ENCODE measurements around the gene SMIM11. TPM values are rescaled to one million over a fixed set of nuclear protein-coding genes. Genes with fewer than 3 reads are reported as not detected.
"Not testable (repeated sequence)": the region's sequence is repeated elsewhere in the genome, so short reads cannot be mapped to it uniquely, and the experiment has no call there.

SMIM11 gene
- total RNA-seq, 1 donor from 2014 or later: 19.7 TPM

DNA sequence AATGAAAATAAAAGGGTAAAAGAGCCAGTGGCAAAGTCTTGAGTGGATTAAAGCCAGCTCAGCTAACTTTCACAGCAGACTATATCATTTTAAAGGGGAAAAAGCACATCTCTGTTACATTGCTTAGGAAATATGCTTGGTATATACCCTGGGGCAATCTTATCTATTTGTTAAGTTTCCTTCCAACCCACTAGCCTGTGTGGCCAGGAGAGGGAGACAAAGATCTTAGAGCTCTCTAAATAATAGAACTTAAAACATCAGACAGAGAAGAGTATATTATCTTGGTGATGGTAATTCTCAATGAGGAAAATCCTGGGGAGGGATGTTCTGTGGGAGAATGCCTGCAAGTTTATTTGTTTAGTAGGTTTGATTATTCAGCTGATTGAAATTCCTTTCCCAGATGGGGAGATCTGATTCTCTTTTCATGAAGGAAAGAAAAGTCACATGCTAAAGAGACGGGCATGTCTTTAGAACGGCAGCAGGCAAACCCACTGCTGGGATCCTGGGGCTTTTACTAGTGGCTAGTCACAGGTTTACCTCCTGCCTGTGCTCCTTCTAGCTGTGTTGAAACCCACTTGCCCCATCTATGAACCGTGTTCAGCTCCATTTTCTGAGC lies 7.9 kb upstream of the SMIM11 start:
- Histone ChIP-seq H3K27me3 (ENCODE audit: low read depth) (no peaks in the 10 kb centered on the region), H3K9me3 (no peaks in the 10 kb centered on the region), H3K27ac (no peak overlapping the region), H3K4me1 (no peaks in the 10 kb centered on the region), H3K36me3 (no peaks in the 10 kb centered on the region), H3K4me3 (no peak overlapping the region)
- intact Hi-C loops (cut with DNase I): no loop called here
- ATAC-seq (peak; percentile 76 to 88), DNase-seq (no peak)
- TF ChIP-seq, protein P1, sequence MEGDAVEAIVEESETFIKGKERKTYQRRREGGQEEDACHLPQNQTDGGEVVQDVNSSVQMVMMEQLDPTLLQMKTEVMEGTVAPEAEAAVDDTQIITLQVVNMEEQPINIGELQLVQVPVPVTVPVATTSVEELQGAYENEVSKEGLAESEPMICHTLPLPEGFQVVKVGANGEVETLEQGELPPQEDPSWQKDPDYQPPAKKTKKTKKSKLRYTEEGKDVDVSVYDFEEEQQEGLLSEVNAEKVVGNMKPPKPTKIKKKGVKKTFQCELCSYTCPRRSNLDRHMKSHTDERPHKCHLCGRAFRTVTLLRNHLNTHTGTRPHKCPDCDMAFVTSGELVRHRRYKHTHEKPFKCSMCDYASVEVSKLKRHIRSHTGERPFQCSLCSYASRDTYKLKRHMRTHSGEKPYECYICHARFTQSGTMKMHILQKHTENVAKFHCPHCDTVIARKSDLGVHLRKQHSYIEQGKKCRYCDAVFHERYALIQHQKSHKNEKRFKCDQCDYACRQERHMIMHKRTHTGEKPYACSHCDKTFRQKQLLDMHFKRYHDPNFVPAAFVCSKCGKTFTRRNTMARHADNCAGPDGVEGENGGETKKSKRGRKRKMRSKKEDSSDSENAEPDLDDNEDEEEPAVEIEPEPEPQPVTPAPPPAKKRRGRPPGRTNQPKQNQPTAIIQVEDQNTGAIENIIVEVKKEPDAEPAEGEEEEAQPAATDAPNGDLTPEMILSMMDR (IDR thresholded peaks at IDR 0.05): peak; percentile 72

DNA sequence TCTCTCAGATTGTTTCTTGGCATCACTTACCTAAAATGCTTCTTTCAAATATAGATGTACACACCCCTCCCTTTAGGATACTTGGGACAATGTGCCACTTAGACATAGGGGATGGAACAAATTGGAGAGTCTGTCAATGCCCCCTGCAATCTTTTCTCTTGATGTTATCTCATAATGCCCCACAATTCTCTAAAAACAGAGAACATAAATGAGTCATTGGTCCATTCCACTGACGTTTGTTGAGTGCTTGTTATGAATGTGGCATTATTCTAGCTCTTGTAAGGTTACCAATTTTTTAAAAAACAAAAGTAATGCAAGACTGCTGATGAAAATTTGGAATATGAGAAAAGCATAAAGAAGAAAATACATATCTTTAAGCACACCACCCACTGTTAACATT lies 5.6 kb upstream of the SMIM11 start:
- no peaks in the 10 kb centered on the region for H3K27me3 ChIP-seq (ENCODE audit: low read depth)
- no peak overlapping the region for H3K27ac ChIP-seq

DNA sequence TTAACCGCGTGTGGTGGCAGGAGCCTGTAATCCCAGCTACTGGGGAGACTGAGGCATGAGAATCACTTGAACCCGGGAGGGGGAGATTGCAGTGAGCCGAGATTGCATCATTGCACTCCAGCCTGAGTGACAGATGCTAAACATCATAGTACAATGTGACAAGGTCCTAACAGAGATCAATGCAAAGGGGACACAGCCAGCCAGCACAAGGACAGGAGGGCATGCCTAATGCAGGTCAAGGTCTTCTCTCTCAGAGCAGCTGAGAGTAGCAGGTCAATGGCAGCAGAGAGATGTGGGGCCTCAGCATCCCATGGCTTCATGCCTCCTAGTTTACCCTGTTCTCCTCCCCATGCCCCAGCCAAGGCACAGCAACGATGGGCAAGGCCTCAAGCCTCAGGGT lies 3.0 kb upstream of the SMIM11 start:
- no peak for DNase-seq
- H3K27ac ChIP-seq: no peak overlapping the region
- no peak overlapping the region for H3K4me3 ChIP-seq
- intact Hi-C loops (cut with DNase I): no loop called here
- H3K9me3 ChIP-seq: no peaks in the 10 kb centered on the region
- no peaks in the 10 kb centered on the region for H3K4me1 ChIP-seq
- TF ChIP-seq, protein P1 (IDR thresholded peaks at IDR 0.05): no peak
- H3K27me3 ChIP-seq (ENCODE audit: low read depth): no peaks in the 10 kb centered on the region
- H3K36me3 ChIP-seq: no peaks in the 10 kb centered on the region
- no peak for ATAC-seq

More for the DNA sequence above, 5.6 kb upstream of the SMIM11 start:
- Histone ChIP-seq H3K9me3 (no peaks in the 10 kb centered on the region), H3K4me3 (no peak overlapping the region), H3K36me3 (no peaks in the 10 kb centered on the region), H3K4me1 (no peaks in the 10 kb centered on the region)
- intact Hi-C loops (cut with DNase I): no loop called here
- ATAC-seq (no peak), DNase-seq (no peak)
- TF ChIP-seq, protein P1 (IDR thresholded peaks at IDR 0.05): no peak

DNA sequence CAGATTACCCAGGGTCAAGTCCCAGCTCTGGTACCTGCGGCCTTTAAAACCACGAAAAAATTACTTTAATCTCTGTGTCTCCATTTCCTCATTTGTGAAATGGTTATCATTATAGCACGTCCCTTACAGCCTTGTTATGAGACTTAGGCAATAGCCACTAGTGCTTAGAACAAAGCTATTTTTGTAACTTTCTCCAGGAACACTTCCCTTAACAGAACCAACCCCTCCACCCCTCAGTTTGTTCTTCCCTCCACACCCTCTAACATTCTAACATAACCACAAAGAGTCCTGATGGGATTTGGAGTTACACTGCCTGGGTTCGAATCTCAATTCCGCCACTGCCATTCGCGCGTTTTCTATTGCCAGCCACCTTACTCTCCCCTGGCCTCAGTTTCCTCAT lies 845 bp upstream of the SMIM11 start:
- DNase-seq; intact Hi-C loops (cut with DNase I); H3K27me3 ChIP-seq (ENCODE audit: low read depth); H3K4me3 ChIP-seq; H3K36me3 ChIP-seq; H3K4me1 ChIP-seq; H3K27ac ChIP-seq; H3K9me3 ChIP-seq: not testable (repeated sequence)
- ATAC-seq: peak; percentile 65 to 69

DNA sequence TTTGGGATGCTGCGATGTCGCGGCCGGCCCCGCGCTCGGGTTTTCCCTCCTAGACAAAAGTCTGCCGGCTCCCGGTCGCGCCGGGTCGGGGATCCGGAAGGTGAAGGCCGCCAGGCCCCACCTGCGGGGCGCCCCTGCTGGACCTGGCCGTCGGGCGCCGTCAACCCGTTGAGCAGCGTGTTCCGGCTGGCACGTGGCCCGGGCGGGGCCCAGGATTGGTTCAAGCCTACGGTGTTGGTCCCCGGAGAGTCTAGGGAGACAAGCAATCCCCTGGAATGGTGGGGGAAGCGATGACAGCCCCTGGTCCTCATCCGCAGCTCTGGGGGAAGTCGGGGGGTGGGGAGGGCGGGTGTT lies 289 bp downstream of the SMIM11 start:
- H3K27me3 ChIP-seq (ENCODE audit: low read depth); H3K4me1 ChIP-seq; intact Hi-C loops (cut with DNase I); H3K4me3 ChIP-seq; H3K36me3 ChIP-seq; H3K9me3 ChIP-seq; H3K27ac ChIP-seq; DNase-seq: not testable (repeated sequence)
- peak; percentile 84 to 86 for ATAC-seq

DNA sequence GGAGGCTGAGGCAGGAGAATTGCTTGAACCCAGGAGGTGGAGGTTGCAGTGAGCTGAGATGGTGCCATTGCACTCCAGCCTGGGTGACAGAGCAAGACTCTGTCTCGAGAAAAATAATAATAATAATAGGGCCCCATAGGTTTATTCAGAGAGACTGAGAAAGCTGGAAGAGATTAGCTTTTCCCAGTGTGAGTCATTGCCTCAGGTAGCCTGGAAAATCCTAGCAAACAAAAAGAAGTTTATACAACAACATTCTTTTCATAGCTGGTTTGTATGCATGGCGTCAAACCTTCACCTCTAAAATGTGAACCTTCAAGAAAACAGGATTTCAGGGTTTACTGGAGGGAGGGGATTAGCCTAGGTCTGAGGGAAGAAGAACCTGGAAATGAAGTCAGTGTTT lies 7.8 kb downstream of the SMIM11 start:
- H3K36me3 ChIP-seq; H3K27me3 ChIP-seq (ENCODE audit: low read depth); DNase-seq; H3K4me3 ChIP-seq; intact Hi-C loops (cut with DNase I); H3K4me1 ChIP-seq; H3K9me3 ChIP-seq; H3K27ac ChIP-seq: not testable (repeated sequence)
- peak in 1 of 2 donors; percentile 69 for ATAC-seq

DNA sequence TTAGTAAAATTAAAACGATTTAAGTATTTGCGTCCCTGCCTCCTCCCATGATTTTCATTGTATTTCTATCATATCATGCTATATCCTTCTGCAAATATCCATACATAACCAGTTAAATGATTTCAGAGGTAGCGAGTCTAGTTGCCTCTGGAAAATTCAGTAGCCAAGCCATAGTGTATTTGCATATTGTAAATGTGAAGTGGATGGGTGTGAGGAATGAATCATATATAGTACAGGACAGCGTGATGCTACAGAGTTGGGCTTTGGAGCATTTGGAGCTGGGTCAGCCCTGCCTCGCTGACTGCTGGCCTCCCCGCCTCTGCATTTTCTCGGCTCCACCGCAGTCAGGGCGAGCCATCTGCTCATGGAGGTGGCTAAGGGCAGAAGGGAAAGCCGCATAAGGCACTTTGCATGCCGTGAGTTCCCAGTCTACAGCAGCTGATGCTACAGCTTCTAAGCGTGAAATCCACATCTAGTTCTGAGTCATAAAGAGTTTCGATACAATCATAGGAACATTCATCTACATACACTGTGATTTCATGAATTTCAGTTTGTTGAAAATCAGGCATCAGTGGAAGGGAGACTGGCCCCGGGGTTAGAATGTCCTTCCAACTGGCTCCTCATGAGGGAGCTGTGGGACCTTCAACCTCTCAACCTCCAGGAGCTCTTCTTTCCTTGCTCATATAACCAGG lies 8.6 kb downstream of the SMIM11 start:
- intact Hi-C loops (cut with DNase I); H3K4me1 ChIP-seq; ATAC-seq; H3K27me3 ChIP-seq (ENCODE audit: low read depth); H3K9me3 ChIP-seq; H3K36me3 ChIP-seq; DNase-seq; H3K4me3 ChIP-seq; H3K27ac ChIP-seq: not testable (repeated sequence)

DNA sequence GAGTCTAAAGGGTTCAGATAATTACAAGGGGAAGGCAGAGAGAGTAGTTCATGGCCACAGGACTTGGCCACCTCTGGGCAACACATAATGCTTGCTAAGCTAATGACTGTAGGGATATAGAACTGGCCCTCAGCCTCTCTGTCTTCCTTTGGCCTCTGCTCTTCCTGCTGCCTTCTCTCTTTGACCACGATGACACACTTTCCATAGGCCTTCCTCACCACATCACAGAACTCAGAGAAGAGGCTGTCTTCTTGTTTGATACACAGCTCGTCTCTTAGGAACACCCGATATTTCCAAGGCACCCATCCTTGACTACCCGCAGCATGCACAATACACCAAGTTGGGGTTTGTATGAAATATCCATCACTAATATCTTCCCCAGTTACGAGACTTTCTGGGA lies 25.2 kb downstream of the SMIM11 start:
- H3K27me3 ChIP-seq (ENCODE audit: low read depth); intact Hi-C loops (cut with DNase I); H3K4me3 ChIP-seq; H3K4me1 ChIP-seq; H3K27ac ChIP-seq; H3K9me3 ChIP-seq; ATAC-seq; H3K36me3 ChIP-seq; DNase-seq: not testable (repeated sequence)

DNA sequence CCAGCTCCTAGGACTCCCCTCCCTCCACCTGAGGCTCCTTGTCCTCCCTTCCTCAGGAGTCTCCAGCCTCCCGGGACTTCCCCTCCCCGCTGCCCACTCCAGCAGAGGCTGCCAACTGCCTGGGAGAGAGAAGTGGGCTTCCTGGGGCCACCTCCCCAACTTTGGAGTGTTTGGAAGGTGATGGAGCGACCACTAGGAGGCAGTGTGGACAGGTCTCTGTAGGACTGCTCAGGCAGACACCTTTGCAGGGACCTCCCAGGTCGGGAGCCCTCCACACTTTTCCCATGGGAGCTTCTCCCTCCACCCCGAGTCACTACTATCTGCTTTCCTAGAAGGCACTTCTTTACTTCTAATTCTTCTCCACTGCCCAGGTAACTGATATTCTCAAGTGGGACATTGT lies 29.4 kb downstream of the SMIM11 start:
- intact Hi-C loops (cut with DNase I); H3K27ac ChIP-seq; H3K27me3 ChIP-seq (ENCODE audit: low read depth); H3K4me1 ChIP-seq; ATAC-seq; DNase-seq; H3K9me3 ChIP-seq; H3K36me3 ChIP-seq; H3K4me3 ChIP-seq: not testable (repeated sequence)

DNA sequence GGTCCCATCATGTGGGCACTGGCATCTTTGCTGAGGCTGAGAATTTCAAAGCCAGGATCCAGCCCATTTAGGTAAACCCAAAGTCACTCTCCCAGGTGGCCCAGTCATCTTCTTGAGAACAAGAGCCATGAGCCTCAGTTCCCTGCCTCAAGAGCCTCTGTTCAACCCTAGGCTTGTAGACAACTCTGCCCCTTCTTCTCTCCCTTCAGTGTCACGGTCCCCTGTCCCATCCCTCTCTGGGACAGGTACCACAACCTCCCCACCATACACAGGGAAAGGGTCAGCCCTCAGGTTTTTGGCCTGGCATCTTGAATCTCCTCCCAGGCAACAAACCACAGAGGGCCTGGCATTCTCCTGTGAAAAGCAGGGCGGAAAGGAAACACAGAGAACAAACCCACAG lies 30.4 kb downstream of the SMIM11 start:
- H3K4me3 ChIP-seq; DNase-seq; H3K36me3 ChIP-seq; intact Hi-C loops (cut with DNase I); H3K27me3 ChIP-seq (ENCODE audit: low read depth); ATAC-seq; H3K4me1 ChIP-seq; H3K27ac ChIP-seq; H3K9me3 ChIP-seq: not testable (repeated sequence)

DNA sequence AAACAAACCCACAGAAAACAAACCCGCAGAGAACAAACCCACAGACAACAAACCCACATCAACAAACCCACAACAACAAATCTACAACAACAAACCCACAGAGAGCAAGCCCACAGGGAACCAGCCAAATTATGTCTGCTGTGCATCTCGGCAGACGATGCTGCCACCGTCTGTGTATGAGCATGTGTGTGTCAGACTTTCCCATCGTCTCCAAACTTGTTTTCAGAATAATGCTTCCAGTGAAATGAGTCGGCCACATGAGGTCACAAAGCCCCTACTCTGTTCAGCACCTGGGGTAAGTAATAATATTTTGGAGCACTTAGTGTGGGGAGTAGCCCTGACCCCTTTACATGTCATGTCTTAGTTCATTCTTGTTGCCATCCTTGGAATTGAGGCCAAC lies 30.8 kb downstream of the SMIM11 start:
- H3K4me1 ChIP-seq; H3K27me3 ChIP-seq (ENCODE audit: low read depth); intact Hi-C loops (cut with DNase I); ATAC-seq; H3K27ac ChIP-seq; H3K4me3 ChIP-seq; DNase-seq; H3K36me3 ChIP-seq; H3K9me3 ChIP-seq: not testable (repeated sequence)

Data from lower lobe of right lung (tissue), 2 donors.